ENCODE measurements around the gene PLEKHG3.

DNA sequence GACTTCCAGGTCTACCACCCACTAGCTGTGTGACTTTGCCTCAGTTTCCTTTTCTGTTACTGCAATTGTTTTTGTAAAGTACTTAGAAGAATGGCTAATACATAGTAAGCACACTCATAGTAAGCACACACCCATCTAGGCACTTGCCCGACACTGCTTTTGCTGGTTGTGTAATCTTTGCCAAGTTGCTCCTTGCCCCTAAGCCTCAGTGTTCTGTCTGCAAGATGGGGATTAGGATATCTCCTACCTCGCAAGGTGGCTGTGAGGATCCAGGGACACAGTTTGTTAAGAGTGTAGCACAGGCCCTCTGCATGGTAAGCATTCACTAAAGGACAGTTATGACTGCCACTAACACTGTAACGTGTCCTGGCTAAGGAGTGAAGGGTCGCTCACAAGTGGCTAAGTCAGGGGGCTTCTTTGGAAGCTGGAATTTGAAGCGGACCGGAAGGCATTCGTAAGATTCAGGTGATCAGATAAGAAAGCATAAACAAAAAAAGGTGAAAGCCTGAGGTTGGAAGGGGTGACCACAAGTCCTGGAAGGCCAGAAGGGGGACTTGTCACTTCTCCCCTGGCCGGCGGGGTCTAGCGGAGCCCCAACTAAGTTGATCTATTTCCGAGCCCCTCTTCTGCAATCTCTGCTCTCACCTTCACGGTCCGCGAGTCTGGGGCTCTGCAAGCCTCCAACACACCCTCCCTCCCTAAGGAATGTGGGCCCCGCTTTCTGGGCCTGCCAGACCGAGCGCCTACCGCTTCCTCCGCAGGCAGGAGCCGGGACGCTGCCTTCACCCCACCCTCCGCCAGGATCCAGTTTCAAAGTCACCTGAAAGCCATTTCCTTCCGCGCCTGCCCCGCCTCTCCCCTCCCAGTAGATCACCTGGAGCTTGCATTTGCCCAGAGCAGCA is 1.5 kb upstream of the PLEKHG3 start:
- TF ChIP-seq, protein P1, sequence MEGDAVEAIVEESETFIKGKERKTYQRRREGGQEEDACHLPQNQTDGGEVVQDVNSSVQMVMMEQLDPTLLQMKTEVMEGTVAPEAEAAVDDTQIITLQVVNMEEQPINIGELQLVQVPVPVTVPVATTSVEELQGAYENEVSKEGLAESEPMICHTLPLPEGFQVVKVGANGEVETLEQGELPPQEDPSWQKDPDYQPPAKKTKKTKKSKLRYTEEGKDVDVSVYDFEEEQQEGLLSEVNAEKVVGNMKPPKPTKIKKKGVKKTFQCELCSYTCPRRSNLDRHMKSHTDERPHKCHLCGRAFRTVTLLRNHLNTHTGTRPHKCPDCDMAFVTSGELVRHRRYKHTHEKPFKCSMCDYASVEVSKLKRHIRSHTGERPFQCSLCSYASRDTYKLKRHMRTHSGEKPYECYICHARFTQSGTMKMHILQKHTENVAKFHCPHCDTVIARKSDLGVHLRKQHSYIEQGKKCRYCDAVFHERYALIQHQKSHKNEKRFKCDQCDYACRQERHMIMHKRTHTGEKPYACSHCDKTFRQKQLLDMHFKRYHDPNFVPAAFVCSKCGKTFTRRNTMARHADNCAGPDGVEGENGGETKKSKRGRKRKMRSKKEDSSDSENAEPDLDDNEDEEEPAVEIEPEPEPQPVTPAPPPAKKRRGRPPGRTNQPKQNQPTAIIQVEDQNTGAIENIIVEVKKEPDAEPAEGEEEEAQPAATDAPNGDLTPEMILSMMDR (conservative IDR thresholded peaks at IDR 0.05), result no peak
- no peak for TF ChIP-seq EZH2 (IDR thresholded peaks at IDR 0.05; ENCODE audit: low read depth)
